Measurements from ENCODE around the gene ADA. TPM values are rescaled to one million over a fixed set of nuclear protein-coding genes. Genes with fewer than 3 reads are reported as not detected.

The ADA gene
- total and polyA plus RNA-seq, 3 donors from 2014 or later, result 8.2 to 11.2 (median 10.0) TPM

DNA sequence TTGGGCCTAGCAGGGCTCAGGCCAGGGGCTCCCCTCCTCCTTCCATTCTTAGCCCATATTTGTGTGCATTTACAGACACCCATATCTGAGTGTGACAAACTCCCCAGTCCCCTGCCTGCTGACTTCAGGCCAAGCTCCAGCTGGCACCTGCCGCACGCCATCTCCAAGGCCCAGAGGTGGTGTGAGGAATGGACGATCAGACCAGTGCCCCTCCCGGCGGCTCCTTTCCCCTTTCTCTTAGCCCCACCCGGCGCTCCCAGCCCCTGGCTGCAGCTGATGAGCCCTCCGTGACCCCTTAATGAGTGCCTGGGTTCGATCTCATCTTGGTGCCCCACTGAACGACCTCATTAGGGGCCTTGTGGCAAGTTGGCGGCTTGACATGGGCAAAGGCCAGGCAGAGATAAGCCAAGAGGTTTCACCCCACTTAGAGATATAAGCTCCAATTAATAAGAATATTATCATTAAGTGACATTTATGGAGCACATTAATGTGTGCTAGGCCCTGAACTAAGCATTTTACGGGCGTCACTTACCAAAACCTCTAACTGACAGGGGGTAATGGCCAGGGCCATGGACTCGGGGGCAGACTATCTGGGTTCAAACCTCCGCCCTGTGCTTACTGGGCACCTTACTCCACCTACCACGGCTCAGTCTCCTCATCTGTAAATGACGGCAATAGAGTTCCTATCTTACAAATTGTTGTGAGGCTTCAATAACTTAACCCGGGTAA, 17.5 kb downstream of the ADA start:
- 79 to 84% methylated on average over 18 of the region's 18 CpGs for WGBS, 2 donors
- no peak overlapping the region for H3K4me3 ChIP-seq
- intact Hi-C loops (cut with DNase I; ENCODE audit: low total_unique reads), result no loop called here
- no peaks in the 10 kb centered on the region for H3K9me3 ChIP-seq
- H3K27me3 ChIP-seq, result no peaks in the 10 kb centered on the region
- DNase-seq, result no peak
- peaks cover 7% of the 10 kb centered on the region for H3K4me1 ChIP-seq
- peak overlapping the region in 1 of 2 donors; percentile 45 for H3K27ac ChIP-seq
- no peaks in the 10 kb centered on the region for H3K36me3 ChIP-seq (ENCODE audit: low read depth, missing control alignments)
- TF ChIP-seq POLR2A (IDR thresholded peaks at IDR 0.05), result no peak
- TF ChIP-seq CTCF (IDR thresholded peaks at IDR 0.05), result no peak

DNA sequence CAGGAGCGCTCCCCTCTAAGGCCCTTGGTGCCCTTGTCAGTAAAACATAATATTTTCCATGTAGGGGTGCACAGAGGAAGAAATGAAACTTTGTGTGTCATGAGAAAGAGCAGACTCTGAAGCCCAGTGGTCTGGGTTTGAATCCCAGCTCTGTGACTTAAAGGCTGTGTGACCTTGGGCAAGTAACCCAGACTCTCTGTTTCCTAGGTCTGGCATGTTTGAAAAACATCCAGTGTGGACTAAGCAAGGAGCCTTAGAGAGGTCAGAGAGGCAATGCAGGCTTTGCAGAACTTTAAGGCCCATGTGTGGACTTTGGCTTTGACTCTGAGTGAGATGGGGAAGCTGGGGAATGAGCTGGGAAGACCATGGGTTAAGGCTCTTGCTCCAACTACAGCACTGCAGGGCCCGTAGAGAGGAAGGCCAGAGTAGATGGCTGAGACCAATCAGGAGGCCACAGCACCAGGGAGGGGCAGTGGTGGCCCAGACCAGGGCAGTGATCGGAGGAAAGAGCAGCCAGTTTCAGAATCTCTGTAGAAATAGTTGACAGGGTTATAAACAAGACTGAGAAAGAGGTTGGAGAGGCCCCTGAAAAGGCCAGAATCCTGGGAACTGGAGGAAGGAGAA, 18.2 kb downstream of the ADA start:
- no peaks in the 10 kb centered on the region for H3K27me3 ChIP-seq
- peaks cover 7% of the 10 kb centered on the region for H3K4me1 ChIP-seq
- TF ChIP-seq POLR2A (IDR thresholded peaks at IDR 0.05), result no peak
- no peaks in the 10 kb centered on the region for H3K36me3 ChIP-seq (ENCODE audit: low read depth, missing control alignments)
- H3K27ac ChIP-seq, result peak overlapping the region in 1 of 2 donors; percentile 45
- DNase-seq, result no peak
- no peak overlapping the region for H3K4me3 ChIP-seq
- 72 to 76% methylated on average over 3 of the region's 3 CpGs for WGBS, 2 donors
- H3K9me3 ChIP-seq, result no peaks in the 10 kb centered on the region
- intact Hi-C loops (cut with DNase I; ENCODE audit: low total_unique reads), result no loop called here

GRCh38 chr20:44632103-44632752, 19.3 kb downstream of the ADA start:
- intact Hi-C loops (cut with DNase I; ENCODE audit: low total_unique reads), result no loop called here
- Histone ChIP-seq H3K27ac (peak overlapping the region in 1 of 2 donors; percentile 38), H3K36me3 (ENCODE audit: low read depth, missing control alignments) (no peaks in the 10 kb centered on the region), H3K4me3 (no peak overlapping the region), H3K9me3 (no peaks in the 10 kb centered on the region), H3K27me3 (no peaks in the 10 kb centered on the region), H3K4me1 (peaks cover 7% of the 10 kb centered on the region)
- TF ChIP-seq POLR2A (IDR thresholded peaks at IDR 0.05) (no peak), CTCF (IDR thresholded peaks at IDR 0.05) (no peak)
- no peak for DNase-seq
- WGBS, 2 donors, result 54 to 62% methylated on average over 8 of the region's 8 CpGs

DNA sequence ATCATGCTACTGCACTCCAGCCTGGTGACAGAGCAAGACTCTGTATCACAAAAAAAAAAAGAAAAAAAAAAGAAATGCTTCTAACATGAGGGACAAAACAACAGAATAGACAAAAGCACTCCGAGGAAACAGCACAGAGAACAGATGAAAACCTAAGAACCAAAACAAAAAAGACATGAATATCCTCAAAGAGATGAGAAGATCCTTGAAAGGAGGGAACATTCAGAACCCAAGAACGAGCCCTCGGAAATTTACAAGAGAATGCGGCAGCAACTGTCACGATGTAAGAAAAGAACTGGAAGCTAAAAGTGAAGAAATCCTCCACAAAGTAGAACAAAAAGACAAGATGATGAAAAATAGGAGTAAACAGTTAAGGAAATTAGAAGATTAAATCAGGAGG, 21.2 kb downstream of the ADA start:
- Histone ChIP-seq H3K36me3 (ENCODE audit: low read depth, missing control alignments) (no peaks in the 10 kb centered on the region), H3K4me1 (peaks cover 7% of the 10 kb centered on the region), H3K27me3 (no peaks in the 10 kb centered on the region), H3K27ac (peak overlapping the region; percentile 7 to 55), H3K9me3 (no peaks in the 10 kb centered on the region), H3K4me3 (no peak overlapping the region)
- TF ChIP-seq CTCF (IDR thresholded peaks at IDR 0.05), result no peak
- no peak for TF ChIP-seq POLR2A (IDR thresholded peaks at IDR 0.05)
- WGBS, 2 donors, result 60 to 61% methylated on average over 5 of the region's 5 CpGs
- intact Hi-C loops (cut with DNase I; ENCODE audit: low total_unique reads), result no loop called here
- DNase-seq, result no peak

DNA sequence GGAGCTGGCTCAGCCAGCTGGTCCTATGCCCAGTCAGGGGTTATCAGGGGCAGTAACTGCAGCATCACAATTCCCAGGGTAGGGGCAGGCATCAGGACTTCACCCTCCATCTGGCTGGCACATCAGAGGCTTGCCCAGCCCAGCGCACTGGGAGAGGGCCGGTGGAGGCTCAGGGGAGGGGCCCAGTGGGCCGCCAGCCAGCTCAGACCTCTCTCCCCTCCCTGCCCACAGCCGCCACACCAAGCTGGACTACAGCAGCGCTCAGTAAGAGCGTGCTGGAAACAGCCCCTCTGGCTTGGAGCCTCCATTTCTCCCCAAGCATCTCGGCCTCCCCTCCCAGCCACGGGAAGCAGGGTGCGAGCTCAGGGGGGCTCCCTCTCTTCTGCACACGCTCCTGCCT, 22.0 kb downstream of the ADA start:
- Histone ChIP-seq H3K4me1 (peaks cover 7% of the 10 kb centered on the region), H3K27ac (peak overlapping the region in 1 of 2 donors; percentile 55), H3K4me3 (no peak overlapping the region), H3K27me3 (no peaks in the 10 kb centered on the region), H3K9me3 (no peaks in the 10 kb centered on the region), H3K36me3 (ENCODE audit: low read depth, missing control alignments) (no peaks in the 10 kb centered on the region)
- WGBS, 2 donors, result 69 to 73% methylated on average over 7 to 10 of the region's 10 CpGs
- no peak for DNase-seq
- TF ChIP-seq POLR2A (IDR thresholded peaks at IDR 0.05), result no peak
- TF ChIP-seq CTCF (IDR thresholded peaks at IDR 0.05), result no peak
- intact Hi-C loops (cut with DNase I; ENCODE audit: low total_unique reads), result no loop called here

Data from testis (tissue), 3 donors.